Measurements from ENCODE around the gene TTYH3. TPM values are rescaled to one million over a fixed set of nuclear protein-coding genes. Genes with fewer than 3 reads are reported as not detected.
A peak's percentile ranks its signal among the peaks of the same experiment; 100 is the strongest.

TTYH3 gene
- total RNA-seq, 1 donor from 2014 or later, result 106 TPM

DNA sequence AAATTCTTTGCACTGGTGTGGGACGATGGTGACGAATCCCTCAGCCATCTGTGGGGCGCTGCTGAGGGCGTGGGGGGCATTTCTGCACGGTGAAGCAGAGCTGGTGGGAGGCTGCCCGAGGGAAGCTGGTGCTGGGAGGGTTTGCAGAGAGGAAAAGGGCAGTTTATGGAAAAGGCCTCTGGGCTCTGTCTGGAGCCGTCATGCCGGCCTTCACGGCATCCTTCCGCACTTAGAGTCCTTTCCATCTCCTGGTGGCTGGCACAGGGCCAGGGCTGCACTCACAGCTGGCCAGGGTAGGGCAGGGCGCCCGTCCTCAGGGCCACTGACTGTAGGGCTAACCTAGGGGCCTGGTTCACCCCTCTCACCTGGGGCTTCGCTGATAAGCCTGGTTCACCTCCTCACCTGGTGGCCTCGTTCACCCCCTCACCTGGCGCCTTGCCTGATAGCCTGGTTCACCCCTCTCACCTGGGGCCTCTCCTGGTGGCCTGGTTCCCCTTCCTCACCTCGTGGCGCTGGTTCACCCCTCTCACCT is 55.6 kb downstream of the TTYH3 start:
- peak overlapping the region; percentile 43 for H3K4me3 ChIP-seq (ENCODE audit: low read depth, low read length)

DNA sequence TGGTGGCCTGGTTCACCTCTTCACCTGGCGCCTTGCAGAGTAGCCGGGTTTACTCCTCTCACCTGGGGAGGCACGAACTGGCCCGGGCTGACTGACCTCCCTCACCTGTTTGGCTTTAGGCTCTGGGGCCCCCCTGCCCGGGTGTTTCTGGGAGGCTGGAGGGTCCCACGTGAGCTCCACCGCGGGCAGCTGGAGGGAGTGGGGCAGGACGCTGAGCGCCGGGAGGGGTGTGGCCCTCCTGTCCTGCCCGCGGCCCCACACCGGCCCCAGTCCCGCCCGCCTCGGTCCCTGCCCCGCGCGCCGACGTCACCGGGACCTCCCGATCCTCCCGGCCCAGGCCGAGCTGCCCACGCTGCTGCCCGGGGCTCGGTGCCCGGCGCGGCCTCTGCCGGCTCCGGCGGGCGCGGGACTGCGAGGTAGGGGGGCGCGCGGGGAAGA is 56.1 kb downstream of the TTYH3 start, which contains the start of gene AMZ1:
Gene AMZ1 (plus strand): TSS at position 322 of the 438 bp plus-strand sequence. CDS start 12,250 bp downstream, outside the sequence.
- peak within 1 kb of the TSS; percentile 43 for H3K4me3 ChIP-seq (ENCODE audit: low read depth, low read length)
- DNase-seq (ENCODE audit: low read depth), result no peak
- TF ChIP-seq, protein P1, sequence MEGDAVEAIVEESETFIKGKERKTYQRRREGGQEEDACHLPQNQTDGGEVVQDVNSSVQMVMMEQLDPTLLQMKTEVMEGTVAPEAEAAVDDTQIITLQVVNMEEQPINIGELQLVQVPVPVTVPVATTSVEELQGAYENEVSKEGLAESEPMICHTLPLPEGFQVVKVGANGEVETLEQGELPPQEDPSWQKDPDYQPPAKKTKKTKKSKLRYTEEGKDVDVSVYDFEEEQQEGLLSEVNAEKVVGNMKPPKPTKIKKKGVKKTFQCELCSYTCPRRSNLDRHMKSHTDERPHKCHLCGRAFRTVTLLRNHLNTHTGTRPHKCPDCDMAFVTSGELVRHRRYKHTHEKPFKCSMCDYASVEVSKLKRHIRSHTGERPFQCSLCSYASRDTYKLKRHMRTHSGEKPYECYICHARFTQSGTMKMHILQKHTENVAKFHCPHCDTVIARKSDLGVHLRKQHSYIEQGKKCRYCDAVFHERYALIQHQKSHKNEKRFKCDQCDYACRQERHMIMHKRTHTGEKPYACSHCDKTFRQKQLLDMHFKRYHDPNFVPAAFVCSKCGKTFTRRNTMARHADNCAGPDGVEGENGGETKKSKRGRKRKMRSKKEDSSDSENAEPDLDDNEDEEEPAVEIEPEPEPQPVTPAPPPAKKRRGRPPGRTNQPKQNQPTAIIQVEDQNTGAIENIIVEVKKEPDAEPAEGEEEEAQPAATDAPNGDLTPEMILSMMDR (IDR thresholded peaks at IDR 0.05; ENCODE audit: insufficient read depth, low read length, poor library complexity, severe bottlenecking), result no peak
- H3K36me3 ChIP-seq (ENCODE audit: control insufficient read depth, insufficient read depth, low read length), result no peaks in the 10 kb centered on the region
- H3K27me3 ChIP-seq (ENCODE audit: control insufficient read depth, insufficient read depth, low read length), result peaks cover 9% of the 10 kb centered on the region

More for the DNA sequence above, 55.6 kb downstream of the TTYH3 start:
- TF ChIP-seq, protein P1 (IDR thresholded peaks at IDR 0.05; ENCODE audit: insufficient read depth, low read length, poor library complexity, severe bottlenecking), result no peak
- Histone ChIP-seq H3K36me3 (ENCODE audit: control insufficient read depth, insufficient read depth, low read length) (no peaks in the 10 kb centered on the region), H3K27me3 (ENCODE audit: control insufficient read depth, insufficient read depth, low read length) (peaks cover 9% of the 10 kb centered on the region)
- peak; percentile 61 for DNase-seq (ENCODE audit: low read depth)

GRCh38 chr7:2688409-2689342 is 56.9 kb downstream of the TTYH3 start:
- Histone ChIP-seq H3K27me3 (ENCODE audit: control insufficient read depth, insufficient read depth, low read length) (peaks cover 9% of the 10 kb centered on the region), H3K4me3 (ENCODE audit: low read depth, low read length) (peak overlapping the region; percentile 43), H3K36me3 (ENCODE audit: control insufficient read depth, insufficient read depth, low read length) (no peaks in the 10 kb centered on the region)
- no peak for DNase-seq (ENCODE audit: low read depth)
- TF ChIP-seq, protein P1 (IDR thresholded peaks at IDR 0.05; ENCODE audit: insufficient read depth, low read length, poor library complexity, severe bottlenecking), result no peak

- TF ChIP-seq, protein P1 (IDR thresholded peaks at IDR 0.05; ENCODE audit: insufficient read depth, low read length, poor library complexity, severe bottlenecking), result no peak
- no peaks in the 10 kb centered on the region for H3K36me3 ChIP-seq (ENCODE audit: control insufficient read depth, insufficient read depth, low read length)
- H3K4me3 ChIP-seq (ENCODE audit: low read depth, low read length), result no peak overlapping the region
- peaks cover 9% of the 10 kb centered on the region for H3K27me3 ChIP-seq (ENCODE audit: control insufficient read depth, insufficient read depth, low read length)
- no peak for DNase-seq (ENCODE audit: low read depth)
Observed at GRCh38 chr7:2689343-2689847, 57.6 kb downstream of the TTYH3 start.

DNA sequence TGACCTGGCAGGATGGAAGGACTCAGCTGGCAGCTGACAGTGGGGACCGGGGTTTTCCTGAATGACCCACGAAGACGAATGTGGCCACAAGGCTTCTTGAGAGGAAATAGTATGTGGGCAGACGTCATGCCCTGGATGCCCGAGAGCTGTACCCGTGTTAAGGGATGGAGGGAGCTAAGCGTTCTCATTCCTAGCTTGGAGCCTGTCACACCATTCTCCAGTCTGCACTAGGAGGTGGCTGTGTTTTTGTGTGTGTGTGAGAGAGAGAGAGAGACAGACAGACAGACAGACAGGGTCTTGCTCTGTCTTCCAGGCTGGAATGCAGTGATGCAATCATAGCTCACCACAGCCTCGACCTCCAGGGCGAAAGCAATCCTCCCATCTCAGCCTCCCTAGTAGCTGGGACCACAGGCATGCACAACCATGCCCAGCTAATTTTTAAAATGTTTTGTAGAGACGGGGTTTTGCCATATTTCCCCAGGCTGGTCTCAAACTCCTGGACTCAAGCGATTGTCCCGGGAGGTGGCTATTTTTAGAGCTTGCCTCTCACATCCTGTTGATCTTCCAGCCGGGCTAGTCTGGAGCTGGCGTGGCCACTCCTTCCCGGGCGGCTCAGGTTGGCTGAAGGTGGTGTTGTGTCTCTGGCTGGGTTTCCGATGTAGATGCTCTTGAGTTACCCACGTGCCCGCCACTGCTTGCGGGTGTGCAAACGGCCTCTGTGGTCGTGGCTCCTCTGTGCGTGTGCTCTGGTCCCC is 58.3 kb downstream of the TTYH3 start:
- Histone ChIP-seq H3K4me3 (ENCODE audit: low read depth, low read length) (no peak overlapping the region), H3K36me3 (ENCODE audit: control insufficient read depth, insufficient read depth, low read length) (no peaks in the 10 kb centered on the region), H3K27me3 (ENCODE audit: control insufficient read depth, insufficient read depth, low read length) (peaks cover 9% of the 10 kb centered on the region)
- TF ChIP-seq, protein P1 (IDR thresholded peaks at IDR 0.05; ENCODE audit: insufficient read depth, low read length, poor library complexity, severe bottlenecking), result no peak
- DNase-seq (ENCODE audit: low read depth), result no peak

All from kidney epithelial cell (primary cell).